Epithelial cell of prostate (primary cell): ENCODE measurements around the gene FRMD4B.

Experiments
- DNase-seq: peaks from one replicate; pipeline ENCODE4 v3.0.0-alpha.2; 2011; ENCODE audit warnings: low read depth, low spot score
- H3K27ac ChIP-seq: fragments of 450-650 bp; 2 replicates; pipeline ENCODE4 v1.5.1; 2017; ENCODE audit warnings: mild to moderate bottlenecking

The FRMD4B gene

DNA sequence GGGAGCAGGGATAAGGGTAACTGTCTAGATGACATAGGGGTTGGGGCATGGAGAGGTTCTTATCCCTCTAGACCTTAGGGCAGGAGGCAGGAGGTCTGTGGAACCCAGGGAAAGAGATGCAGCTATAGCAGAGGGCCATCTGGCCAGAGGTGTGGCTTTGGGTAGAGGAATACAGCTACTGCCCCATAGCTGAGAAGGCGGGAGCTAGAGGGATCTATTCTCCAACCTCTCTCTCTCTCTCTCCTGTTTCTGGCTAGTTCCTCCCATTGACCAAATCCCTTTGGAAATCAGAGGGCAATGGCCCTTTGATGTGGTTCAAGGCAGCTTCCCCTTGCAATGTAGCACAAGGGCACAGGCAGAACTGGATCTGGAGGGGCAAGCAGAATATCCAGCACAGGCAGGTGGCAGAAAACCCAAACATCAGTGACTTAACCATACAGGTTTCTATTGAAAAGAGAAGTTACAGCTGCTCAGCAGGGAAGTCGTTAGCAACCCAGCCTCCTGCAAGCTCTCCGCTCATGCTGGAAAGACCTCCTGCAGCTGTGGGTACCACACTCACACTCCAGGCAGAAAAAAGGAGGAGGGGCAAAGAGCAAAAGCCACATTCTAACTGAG is 241.2 kb downstream of the FRMD4B start:
- DNase-seq, result no peak
- H3K27ac ChIP-seq, result no peak overlapping the region

DNA sequence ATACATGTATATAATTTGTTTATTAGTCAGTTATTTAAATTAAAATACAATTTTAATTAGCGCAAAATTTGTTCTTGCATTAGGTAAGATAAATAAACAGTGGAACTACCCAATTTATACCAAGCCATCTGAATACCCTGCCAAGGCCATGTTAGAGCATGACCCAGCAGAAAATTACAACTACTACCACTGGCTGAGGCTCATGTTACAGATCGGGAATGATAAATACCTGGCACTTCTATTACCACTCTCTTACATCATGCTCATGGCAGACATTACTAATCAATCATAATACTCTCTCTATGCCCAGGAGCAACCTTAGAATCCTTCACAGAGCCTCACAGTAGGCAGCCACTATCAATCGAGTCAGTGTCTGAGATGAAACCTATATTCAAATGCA is 242.3 kb downstream of the FRMD4B start:
- peak; percentile 22 for DNase-seq
- peak overlapping the region; percentile 48 for H3K27ac ChIP-seq

DNA sequence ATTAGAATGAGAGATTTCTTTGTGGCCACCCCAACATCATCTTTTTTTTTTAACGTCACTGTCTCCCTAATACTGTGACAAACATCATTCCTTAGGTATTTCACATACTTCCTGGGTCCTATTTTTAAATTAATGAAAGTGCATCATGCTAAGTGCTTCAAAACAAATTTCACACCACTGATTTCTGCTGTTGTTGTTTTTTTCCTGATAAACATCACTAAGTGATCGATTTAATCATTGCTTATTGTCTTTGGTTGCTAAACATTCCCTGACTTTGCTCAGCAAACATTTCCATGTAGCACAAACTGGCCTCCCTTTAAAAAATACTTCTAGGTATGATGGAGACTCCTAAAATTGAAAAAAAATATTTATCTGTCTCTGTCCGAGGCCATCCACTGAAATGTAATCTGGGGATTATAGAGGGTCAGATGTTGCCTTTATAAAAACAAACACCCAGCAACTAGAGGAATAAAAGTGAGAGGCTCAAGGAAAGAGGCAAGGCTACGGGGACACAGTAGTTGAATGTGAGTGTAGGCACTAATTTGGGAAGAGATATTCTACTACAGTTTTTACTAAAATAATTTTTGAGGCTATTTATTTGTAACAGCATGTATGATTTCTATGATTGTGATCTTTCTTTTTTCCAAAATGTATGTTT is 243.0 kb downstream of the FRMD4B start:
- DNase-seq, result no peak
- H3K27ac ChIP-seq, result peak overlapping the region; percentile 48

DNA sequence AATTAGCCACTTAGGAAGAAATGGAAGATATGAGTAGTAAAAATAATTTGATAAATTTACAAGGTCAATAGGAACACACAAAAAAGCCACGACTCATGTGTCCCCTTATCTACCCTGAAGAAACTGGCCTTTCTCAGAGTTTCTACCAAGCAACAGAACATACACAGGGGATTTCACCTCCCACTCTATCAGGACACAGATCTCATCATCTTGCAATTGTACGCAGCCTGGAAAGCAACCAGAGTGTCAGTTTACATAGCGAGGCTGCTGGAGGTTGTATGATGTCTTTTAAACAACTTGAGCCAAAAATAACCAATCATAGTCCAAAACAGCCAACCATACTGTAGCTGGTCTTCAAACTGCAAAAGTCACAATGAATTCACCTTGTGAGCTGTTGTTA is 243.8 kb downstream of the FRMD4B start:
- H3K27ac ChIP-seq, result no peak overlapping the region
- no peak for DNase-seq

DNA sequence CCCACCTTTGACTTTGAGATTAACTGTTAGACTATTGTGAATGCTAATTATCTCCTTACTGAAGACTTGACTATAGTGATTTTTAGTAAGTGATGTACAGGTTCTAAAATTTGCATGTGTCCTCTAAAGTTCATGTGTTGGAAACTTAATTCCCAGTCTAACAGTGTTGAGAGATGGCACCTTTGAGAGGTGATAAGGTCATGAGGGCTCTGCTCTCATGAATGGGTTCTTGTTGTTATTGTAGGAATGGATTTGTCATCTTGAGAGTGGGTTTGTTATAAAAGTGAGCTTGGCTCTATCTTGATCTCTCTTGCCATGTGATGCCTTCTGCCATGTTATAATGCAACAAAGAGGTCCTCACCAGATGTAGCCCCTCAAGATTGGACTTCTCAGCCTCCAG is 244.6 kb downstream of the FRMD4B start:
- no peak for DNase-seq

DNA sequence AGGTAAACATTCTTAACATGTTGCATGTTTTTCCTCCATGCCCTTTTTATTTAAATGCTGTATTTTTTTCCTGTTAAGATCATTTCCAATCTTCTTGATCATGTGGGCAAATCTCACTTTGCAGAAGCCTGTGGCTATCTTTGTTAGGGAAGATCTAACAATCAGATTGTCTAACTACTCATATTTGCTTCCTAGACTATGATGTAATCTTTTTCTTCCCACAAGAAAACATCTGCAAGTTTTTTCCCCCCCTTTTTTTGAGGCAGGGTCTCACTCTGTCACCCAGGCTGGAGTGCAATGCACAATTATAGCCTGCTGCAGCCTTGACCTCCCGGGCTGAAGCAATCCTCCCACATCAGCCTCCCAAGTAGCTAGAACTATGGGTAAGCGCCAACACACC is 248.5 kb downstream of the FRMD4B start:
- no peak overlapping the region for H3K27ac ChIP-seq
- DNase-seq, result no peak

More for the DNA sequence above, 244.6 kb downstream of the FRMD4B start:
- H3K27ac ChIP-seq, result no peak overlapping the region

DNA sequence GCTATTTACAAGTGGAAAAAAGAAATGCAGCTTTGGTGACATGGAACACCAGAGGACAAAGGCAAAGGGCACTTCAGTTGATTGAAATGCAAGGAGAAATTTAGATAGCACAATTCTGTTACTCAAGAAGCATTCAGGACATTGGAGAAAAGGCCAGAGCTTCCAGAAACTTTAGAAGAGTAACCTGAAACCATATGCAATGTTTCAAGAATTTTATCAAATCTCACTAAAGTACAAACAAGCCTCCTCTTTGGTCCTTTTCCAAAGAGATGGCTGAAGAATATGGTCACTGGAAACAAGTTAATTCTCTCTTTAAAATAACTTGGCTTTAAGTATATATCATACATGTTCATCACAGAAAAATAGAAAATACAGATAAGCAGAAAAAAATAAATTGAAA is 248.9 kb downstream of the FRMD4B start:
- H3K27ac ChIP-seq, result no peak overlapping the region
- DNase-seq, result no peak

DNA sequence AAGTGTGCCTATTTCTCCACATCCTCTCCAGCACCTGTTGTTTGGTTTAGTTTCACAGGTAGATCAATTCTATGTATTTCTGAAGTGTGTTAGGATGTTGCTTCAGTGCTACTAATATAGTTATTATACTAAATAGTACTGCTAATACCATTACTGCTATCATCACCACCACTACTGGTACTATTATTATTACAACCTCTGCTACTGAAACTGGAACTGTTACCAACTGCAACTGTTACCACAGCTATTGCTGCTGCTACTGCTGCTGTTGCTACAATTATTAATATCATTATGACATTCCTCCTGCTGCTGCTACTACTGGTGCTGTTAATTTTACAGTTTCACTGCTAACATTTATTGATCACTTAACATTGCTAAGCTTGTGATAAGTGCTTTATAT is 255.2 kb downstream of the FRMD4B start:
- H3K27ac ChIP-seq, result no peak overlapping the region
- DNase-seq, result no peak

DNA sequence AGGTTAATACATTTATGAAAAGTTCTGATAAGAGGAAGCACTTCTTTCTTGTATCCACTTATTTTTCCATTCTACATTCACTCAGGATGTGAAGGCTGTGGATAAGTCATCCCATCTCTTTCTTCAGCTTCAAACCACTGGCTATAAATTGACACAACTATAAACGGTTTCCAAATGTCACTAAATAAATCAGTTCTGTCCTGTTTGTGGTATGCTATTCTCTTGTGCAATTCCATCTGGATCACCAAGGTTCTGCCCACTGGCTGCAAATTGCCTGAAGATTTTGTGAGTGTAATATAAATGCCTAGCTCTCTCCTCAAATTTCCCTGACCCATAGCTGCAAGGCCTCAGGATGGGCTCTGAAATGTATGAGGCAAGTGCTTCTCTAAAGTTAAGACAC is 256.4 kb downstream of the FRMD4B start:
- DNase-seq, result no peak
- no peak overlapping the region for H3K27ac ChIP-seq

DNA sequence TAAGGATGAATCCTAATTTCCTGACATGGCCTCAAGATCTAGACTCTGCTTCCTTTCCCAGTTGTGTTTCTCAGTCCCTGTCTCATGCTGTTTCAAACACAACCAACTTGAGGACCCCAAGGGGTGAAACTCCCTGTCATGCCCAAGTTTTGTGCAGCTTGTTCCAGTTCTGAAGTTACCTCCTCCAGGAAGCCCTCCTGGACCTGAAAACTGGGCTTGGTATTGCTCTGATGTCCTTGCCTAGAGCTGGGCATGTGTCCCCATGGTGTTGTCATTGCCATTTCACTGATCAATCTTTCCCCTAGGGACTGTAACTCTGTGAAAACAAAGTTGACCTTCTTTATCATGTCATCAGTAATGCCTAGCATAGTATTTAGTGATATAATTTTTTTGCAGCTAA is 257.4 kb downstream of the FRMD4B start:
- no peak for DNase-seq
- no peak overlapping the region for H3K27ac ChIP-seq

DNA sequence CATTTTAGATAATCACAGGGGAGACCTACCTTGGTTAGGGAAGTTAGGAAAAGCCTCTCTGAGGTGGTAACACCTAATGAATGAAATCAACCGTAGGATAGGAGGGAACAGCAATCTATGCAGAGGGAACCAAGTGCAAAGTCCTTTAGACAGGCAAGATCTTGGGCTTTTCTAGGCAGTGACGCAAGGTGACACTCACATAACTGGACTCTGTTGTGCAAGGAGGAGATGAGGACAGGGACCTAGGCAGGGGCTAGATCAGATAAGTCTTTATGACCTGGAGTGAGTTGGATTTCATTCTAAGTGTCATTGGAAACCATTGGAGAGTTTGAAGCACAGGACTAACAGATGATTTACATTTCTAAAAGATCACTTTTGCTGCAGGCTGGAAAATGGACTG is 258.9 kb downstream of the FRMD4B start:
- no peak overlapping the region for H3K27ac ChIP-seq
- no peak for DNase-seq

DNA sequence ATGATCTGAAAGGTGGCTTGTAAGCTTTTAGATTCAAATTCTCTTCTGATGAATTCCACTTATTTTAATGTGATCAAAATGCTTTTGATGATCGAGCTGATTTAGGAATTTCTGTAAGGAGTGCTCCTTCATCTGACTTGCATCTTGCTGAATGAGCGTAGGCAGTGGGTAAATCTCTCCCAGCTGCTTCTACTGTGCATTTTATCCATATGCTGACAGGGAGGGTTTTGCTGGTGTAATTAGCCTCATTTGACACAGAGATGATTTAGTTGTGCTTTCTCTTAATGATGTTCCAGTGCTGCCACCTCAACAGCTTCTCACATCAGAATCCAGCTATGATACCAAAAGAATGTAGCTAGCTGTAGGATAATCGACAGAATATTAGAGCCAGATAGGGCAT is 259.7 kb downstream of the FRMD4B start:
- H3K27ac ChIP-seq, result no peak overlapping the region
- no peak for DNase-seq

DNA sequence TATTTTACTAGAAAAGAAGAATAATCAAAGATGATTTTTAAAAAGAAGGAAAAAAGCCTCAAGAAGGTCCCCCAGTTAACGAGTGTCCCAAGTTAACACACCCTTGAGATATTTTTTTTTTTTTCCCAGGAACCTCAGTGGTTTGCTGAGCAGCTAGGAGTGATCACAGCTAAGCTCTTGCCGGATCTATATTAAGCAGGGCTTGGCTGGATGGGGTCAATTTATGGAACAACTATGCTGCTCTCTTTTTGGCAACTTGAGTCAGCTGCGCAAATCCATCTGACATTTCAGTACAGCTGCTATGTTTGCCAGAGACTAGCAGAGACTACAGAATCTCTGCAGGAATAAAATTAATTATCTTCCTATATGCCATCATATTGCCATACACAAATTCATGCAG is 263.5 kb downstream of the FRMD4B start, which contains the start of gene LMOD3:
Gene LMOD3 (minus strand): TSS at position 193 of the 400 bp plus-strand sequence. CDS start 209 bp downstream, outside the sequence.
- H3K27ac ChIP-seq, result no peak within 1 kb of the TSS
- no peak for DNase-seq

DNA sequence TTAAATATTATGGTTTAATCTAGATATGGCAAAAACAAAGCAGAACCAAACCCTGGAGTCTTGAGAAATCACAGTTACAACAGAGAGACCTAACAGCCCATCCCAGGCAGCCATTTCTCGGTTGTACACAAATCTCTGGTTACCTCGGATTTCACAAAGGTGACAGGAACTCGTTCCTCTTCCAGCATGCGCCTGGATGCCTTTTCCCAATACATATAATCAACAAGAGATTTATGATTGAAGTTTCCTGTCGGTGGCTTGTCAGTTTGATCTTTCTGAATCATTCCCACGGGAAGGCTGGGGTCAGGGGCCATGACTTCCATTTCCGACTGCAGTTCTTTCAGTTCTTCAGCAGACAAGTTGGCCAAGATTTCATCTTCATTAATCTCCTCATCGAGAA is 263.9 kb downstream of the FRMD4B start:
- H3K27ac ChIP-seq, result no peak overlapping the region
- DNase-seq, result no peak

DNA sequence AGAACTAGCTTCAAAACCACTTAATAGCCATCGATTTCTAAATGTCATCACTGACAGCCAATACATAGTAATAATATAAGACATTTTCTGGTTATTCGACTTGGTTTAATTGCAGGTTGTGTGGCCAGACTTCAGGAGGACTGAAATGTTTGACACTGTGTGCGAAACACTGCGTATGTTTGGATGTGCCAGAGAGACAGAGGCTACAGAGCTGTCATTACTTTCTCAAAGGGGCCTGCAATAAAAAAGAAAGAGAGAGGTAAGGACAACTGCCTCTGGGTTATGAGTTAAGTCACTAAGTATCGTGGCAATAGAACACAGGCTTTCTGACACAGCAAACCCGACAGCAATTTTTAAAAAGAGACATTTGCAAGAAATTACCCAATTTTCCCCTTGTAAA is 264.4 kb downstream of the FRMD4B start:
- DNase-seq, result no peak

DNA sequence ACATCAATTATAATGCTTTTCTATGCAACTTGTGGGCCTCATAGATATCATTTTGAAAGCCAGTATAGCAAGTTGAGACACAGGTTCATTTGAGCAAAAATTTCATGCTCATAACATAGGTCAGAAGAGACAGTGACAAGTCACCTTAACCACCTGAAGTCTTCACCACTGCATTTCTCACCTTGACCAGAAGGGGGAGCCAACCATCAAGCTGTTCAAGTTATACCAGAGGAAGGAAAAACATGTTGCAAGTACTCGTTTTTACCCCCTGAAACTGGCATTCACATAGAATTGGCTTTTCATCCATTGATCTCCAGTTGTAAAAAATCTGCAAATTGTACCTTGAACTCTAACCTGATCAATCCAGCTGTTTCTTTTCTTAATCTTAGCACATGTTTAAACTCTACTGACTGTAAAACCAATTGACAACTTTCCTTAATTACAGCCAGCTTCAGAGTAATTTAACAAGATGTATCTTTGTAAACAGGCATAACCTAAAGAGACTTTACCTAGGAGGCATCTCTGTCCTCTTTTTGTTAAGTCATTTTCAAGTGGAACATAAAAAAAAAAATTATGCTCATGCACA is 264.9 kb downstream of the FRMD4B start:
- DNase-seq, result no peak

More for the DNA sequence above, 264.4 kb downstream of the FRMD4B start:
- H3K27ac ChIP-seq, result no peak overlapping the region

More for the DNA sequence above, 264.9 kb downstream of the FRMD4B start:
- H3K27ac ChIP-seq, result no peak overlapping the region
